Heart left ventricle (tissue), 13 donors: Measurements from ENCODE around the gene VDAC1.
"Not testable (repeated sequence)": the region's sequence is repeated elsewhere in the genome, so short reads cannot be mapped to it uniquely, and the experiment has no call there.

Experiments used
- POLR2A ChIP-seq, 2 donors: fragments of 450-650 bp; IDR thresholded peaks; one replicate each; pipeline ENCODE4 v1.6.1; 2017; ENCODE audit warnings: antibody characterized with exemption in 2 of 2, mild to moderate bottlenecking in 2 of 2, moderate library complexity in 2 of 2
- TF ChIP-seq, protein P1 (sequence below), 12 donors: fragments of 200-600 bp; sonication (generic) in 4 of 12; IDR thresholded peaks; one replicate each; pipeline versions ENCODE4 v1.5.0 to v1.8.0; 2018 to 2022; ENCODE audit warnings: antibody characterized with exemption in 12 of 12, mild to moderate bottlenecking in 5 of 12
- donor health status: ischemic (EF 13 %, LVEDD 7.1; RV severe dilation, severe dysfunction).
- donor health status: DM: no; HTN: yes; CAD: no.
- donor health status: DM: no; HTN: no; CAD: no.
- donor health status: ischemic (EF 25% LVEDD 6.9; RV normal size, moderate dysfunction).
- donor health status: ischemic (EF 25% LVEDD 5.7; RV mildly dilated, moderate dysfunction).
- donor health status: ischemic (EF 35%, LVEDD 5.7; RV mildly dilated, moderate dysfunction).
- donor health status: nonischemic (EF 11% LVEDD 7.7; RV severe dilation, severe dysfunction).
- donor health status: DM: yes; HTN: yes; CAD: no.
- donor health status: PGD.
- donor health status: ischemic (EF 29% LVEDD 5.4; RV normal size, mild dysfunction).
- donor health status: nonischemic (EF 23%, LVEDD 6.1; RV moderate dilation, normal function).

DNA sequence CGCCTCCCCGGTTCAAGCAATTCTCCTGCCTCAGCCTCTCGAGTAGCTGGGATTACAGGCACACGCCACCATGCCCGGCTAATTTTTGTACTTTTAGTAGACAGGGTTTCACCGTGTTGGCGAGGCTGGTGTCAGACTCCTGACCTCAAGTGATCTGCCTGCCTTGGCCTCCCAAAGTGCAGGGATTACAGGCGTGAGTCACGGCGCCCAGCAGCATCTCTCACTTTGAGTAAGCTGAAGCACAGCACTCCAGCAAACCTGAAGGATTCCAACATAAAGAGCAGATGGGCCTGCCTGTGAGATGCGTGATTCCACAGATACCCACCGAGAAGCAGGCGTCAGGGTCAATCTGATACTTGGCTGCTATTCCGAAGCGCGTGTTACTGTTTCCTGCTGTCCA lies 29.2 kb downstream of the VDAC1 start:
- TF ChIP-seq, protein P1, sequence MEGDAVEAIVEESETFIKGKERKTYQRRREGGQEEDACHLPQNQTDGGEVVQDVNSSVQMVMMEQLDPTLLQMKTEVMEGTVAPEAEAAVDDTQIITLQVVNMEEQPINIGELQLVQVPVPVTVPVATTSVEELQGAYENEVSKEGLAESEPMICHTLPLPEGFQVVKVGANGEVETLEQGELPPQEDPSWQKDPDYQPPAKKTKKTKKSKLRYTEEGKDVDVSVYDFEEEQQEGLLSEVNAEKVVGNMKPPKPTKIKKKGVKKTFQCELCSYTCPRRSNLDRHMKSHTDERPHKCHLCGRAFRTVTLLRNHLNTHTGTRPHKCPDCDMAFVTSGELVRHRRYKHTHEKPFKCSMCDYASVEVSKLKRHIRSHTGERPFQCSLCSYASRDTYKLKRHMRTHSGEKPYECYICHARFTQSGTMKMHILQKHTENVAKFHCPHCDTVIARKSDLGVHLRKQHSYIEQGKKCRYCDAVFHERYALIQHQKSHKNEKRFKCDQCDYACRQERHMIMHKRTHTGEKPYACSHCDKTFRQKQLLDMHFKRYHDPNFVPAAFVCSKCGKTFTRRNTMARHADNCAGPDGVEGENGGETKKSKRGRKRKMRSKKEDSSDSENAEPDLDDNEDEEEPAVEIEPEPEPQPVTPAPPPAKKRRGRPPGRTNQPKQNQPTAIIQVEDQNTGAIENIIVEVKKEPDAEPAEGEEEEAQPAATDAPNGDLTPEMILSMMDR (IDR thresholded peaks at IDR 0.05), result not testable (repeated sequence)
- not testable (repeated sequence) for TF ChIP-seq POLR2A (IDR thresholded peaks at IDR 0.05)
